ENCODE data around the gene ESD. TPM values are rescaled to one million over a fixed set of nuclear protein-coding genes. Genes with fewer than 3 reads are reported as not detected.
"Not testable (repeated sequence)": the region's sequence is repeated elsewhere in the genome, so short reads cannot be mapped to it uniquely, and the experiment has no call there.

Gene ESD
- total RNA-seq, 4 donors from 2014 or later, result 87.5 to 132 (median 99.7) TPM

DNA sequence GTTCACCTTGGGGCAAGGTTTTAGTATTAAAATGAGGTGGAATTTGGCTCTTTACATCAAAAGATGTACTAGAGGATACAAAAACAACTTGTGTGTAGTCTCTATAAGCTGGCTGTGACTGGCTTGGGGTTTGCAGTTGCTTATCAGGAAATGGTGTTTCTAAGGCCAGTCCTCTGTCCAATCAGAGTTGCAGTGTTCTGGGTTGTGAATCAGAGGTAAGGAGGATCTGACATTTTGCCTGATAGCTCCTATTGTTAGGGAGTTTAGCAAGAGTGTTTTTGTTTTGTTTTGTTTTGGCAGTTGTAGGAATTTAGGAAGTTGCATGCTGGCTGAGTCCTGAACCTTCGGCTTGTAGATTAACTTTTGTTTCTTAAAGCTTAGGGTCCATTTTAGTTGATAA is 20.1 kb upstream of the ESD start:
- Histone ChIP-seq H3K27me3 (no peaks in the 10 kb centered on the region), H3K9me3 (peaks cover 0 to 9% (median 0%) of the 10 kb centered on the region in 4 donors), H3K36me3 (no peaks in the 10 kb centered on the region), H3K4me3 (no peak overlapping the region), H3K4me1 (peaks cover 0 to 7% (median 0%) of the 10 kb centered on the region in 4 donors), H3K27ac (no peak overlapping the region)
- DNase-seq (ENCODE audit: low spot score in 2 of 2), result no peak
- TF ChIP-seq, protein P1, sequence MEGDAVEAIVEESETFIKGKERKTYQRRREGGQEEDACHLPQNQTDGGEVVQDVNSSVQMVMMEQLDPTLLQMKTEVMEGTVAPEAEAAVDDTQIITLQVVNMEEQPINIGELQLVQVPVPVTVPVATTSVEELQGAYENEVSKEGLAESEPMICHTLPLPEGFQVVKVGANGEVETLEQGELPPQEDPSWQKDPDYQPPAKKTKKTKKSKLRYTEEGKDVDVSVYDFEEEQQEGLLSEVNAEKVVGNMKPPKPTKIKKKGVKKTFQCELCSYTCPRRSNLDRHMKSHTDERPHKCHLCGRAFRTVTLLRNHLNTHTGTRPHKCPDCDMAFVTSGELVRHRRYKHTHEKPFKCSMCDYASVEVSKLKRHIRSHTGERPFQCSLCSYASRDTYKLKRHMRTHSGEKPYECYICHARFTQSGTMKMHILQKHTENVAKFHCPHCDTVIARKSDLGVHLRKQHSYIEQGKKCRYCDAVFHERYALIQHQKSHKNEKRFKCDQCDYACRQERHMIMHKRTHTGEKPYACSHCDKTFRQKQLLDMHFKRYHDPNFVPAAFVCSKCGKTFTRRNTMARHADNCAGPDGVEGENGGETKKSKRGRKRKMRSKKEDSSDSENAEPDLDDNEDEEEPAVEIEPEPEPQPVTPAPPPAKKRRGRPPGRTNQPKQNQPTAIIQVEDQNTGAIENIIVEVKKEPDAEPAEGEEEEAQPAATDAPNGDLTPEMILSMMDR (IDR thresholded peaks at IDR 0.05), result no peak
- no peak for TF ChIP-seq POLR2A (IDR thresholded peaks at IDR 0.05)
- no peak for TF ChIP-seq EP300 (IDR thresholded peaks at IDR 0.05)
- WGBS, 2 donors, result 33 to 41% methylated on average over 1 of the region's 1 CpG

- H3K36me3 ChIP-seq, result no peaks in the 10 kb centered on the region
- no peak for DNase-seq (ENCODE audit: low spot score in 2 of 2)
- H3K4me1 ChIP-seq, result peaks cover 0 to 7% (median 0%) of the 10 kb centered on the region in 4 donors
- WGBS, 2 donors, result 88 to 90% methylated on average over 1 of the region's 1 CpG
- no peak overlapping the region for H3K4me3 ChIP-seq
- no peak for TF ChIP-seq EP300 (IDR thresholded peaks at IDR 0.05)
- TF ChIP-seq, protein P1 (IDR thresholded peaks at IDR 0.05), result no peak
- no peak for TF ChIP-seq POLR2A (IDR thresholded peaks at IDR 0.05)
- no peak overlapping the region for H3K27ac ChIP-seq
- H3K27me3 ChIP-seq, result no peaks in the 10 kb centered on the region
- peaks cover 0 to 16% (median 0%) of the 10 kb centered on the region in 4 donors for H3K9me3 ChIP-seq
These were observed 19.4 kb upstream of the ESD start for GRCh38 chr13:46816371-46816770.

DNA sequence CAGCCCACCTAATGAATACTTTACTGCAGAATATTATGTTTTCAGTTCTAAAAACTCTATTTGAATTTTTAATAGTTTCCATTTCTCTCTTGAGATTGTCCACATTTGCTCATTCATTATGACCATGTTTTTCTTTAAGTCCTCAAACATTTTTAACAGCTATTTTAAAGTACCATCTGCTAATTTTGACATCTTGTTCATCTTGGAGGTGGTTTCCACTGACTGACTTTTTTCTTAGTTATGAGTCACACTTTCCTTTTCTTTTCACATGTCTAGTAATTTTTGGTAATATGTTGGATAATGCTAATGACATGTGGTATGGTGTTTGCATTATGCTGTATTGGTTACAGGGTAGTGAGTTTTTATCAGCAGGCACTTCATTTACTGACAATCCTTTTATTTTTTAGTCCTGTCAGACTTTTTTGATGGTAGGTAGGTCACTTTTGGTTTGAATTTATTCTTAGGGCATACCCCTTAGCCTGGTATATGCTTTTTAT is 15.4 kb upstream of the ESD start:
- Histone ChIP-seq H3K27me3 (no peaks in the 10 kb centered on the region), H3K9me3 (peaks cover 0 to 16% (median 0%) of the 10 kb centered on the region in 4 donors), H3K4me1 (peaks cover 0 to 7% (median 0%) of the 10 kb centered on the region in 4 donors), H3K4me3 (no peak overlapping the region), H3K36me3 (no peaks in the 10 kb centered on the region), H3K27ac (no peak overlapping the region)
- DNase-seq (ENCODE audit: low spot score in 2 of 2), result no peak
- TF ChIP-seq, protein P1 (IDR thresholded peaks at IDR 0.05), result no peak
- TF ChIP-seq EP300 (IDR thresholded peaks at IDR 0.05) (no peak), POLR2A (IDR thresholded peaks at IDR 0.05) (no peak)

GRCh38 chr13:46810440-46810839 is 13.5 kb upstream of the ESD start:
- 89 to 92% methylated on average over 5 of the region's 5 CpGs for WGBS, 2 donors
- Histone ChIP-seq H3K27ac (no peak overlapping the region), H3K9me3 (peaks cover 0 to 16% (median 0%) of the 10 kb centered on the region in 4 donors), H3K36me3 (no peaks in the 10 kb centered on the region), H3K27me3 (no peaks in the 10 kb centered on the region), H3K4me1 (no peaks in the 10 kb centered on the region), H3K4me3 (no peak overlapping the region)
- no peak for DNase-seq (ENCODE audit: low spot score in 2 of 2)
- TF ChIP-seq POLR2A (IDR thresholded peaks at IDR 0.05), result no peak
- TF ChIP-seq, protein P1 (IDR thresholded peaks at IDR 0.05), result no peak
- no peak for TF ChIP-seq EP300 (IDR thresholded peaks at IDR 0.05)

DNA sequence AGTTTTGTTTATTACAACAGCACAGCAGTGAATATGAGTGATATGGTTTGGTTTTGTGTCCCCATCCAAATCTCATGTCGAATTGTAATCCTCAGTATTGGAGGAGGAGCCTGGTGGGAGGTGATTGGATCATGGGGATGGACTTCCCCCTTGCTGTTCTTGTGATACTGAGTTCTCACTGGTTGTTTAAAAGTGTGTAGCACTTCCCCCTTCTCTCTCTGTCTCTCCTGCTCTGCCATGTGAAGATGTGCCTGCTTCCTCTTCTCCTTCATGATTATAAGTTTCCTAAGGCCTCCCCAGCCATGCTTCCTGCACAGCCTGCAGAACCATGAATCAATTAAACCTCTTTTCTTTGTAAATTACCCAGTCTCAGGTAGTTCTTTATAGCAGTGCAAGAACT is 8.0 kb upstream of the ESD start:
- H3K4me1 ChIP-seq; H3K4me3 ChIP-seq; DNase-seq (ENCODE audit: low spot score in 2 of 2); H3K36me3 ChIP-seq; H3K9me3 ChIP-seq; H3K27me3 ChIP-seq; H3K27ac ChIP-seq: not testable (repeated sequence)
- 72 to 85% methylated on average over 1 of the region's 1 CpG for WGBS, 2 donors

- WGBS, 2 donors, result 91 to 97% methylated on average over 3 of the region's 3 CpGs
These were observed 7.4 kb upstream of the ESD start for GRCh38 chr13:46804391-46804815.

More at GRCh38 chr13:46804391-46804815, 7.4 kb upstream of the ESD start:
- Histone ChIP-seq H3K27ac (no peak overlapping the region), H3K27me3 (no peaks in the 10 kb centered on the region), H3K4me3 (no peak overlapping the region), H3K36me3 (no peaks in the 10 kb centered on the region), H3K9me3 (no peaks in the 10 kb centered on the region), H3K4me1 (no peaks in the 10 kb centered on the region)
- no peak for DNase-seq (ENCODE audit: low spot score in 2 of 2)
- TF ChIP-seq POLR2A (IDR thresholded peaks at IDR 0.05) (no peak), EP300 (IDR thresholded peaks at IDR 0.05) (no peak)
- TF ChIP-seq, protein P1 (IDR thresholded peaks at IDR 0.05), result no peak

All from tibial nerve (tissue), 4 donors.